Coronary artery (tissue), 2 donors: ENCODE measurements around the gene RAB30.
"Not testable (repeated sequence)": the region's sequence is repeated elsewhere in the genome, so short reads cannot be mapped to it uniquely, and the experiment has no call there.

ENCODE experiments used
- DNase-seq: peaks from one replicate; pipeline ENCODE4 v3.0.0-alpha.2; 2017; ENCODE audit warnings: low spot score
- H3K27ac ChIP-seq, 2 donors: fragments of 200-600 bp; sonication (generic); one replicate each; pipeline ENCODE4 v1.5.1; 2016 to 2019
- H3K4me3 ChIP-seq: fragments of 200-600 bp; sonication (generic); 2 replicates; pipeline ENCODE4 v1.5.1; 2016; ENCODE audit warnings: mild to moderate bottlenecking, moderate library complexity
- TF ChIP-seq, protein P1 (sequence below): fragments of 200-600 bp; sonication (generic); IDR thresholded peaks from one replicate; pipeline ENCODE4 v1.5.1; 2019; ENCODE audit warnings: antibody characterized with exemption

The RAB30 gene

DNA sequence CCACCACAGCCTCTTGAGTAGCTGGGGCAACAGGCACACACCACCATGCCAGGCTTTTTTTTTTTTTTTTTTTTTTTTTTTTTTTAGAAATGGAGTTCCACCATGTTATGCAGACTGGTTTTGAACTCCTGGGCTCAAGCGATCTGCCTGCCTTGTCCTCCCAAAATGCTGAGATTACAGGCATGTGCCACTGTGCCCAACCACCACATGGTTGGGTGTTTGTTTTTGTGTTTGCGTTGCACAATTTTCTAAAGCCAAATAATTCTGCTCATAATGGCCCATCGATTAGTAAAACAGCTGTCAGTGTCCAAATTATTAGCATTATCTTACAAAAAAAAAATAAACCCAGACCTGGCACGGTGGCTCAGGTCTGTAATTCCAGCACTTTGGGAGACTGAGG, 104.3 kb downstream of the RAB30 start:
- no peak for DNase-seq
- TF ChIP-seq, protein P1, sequence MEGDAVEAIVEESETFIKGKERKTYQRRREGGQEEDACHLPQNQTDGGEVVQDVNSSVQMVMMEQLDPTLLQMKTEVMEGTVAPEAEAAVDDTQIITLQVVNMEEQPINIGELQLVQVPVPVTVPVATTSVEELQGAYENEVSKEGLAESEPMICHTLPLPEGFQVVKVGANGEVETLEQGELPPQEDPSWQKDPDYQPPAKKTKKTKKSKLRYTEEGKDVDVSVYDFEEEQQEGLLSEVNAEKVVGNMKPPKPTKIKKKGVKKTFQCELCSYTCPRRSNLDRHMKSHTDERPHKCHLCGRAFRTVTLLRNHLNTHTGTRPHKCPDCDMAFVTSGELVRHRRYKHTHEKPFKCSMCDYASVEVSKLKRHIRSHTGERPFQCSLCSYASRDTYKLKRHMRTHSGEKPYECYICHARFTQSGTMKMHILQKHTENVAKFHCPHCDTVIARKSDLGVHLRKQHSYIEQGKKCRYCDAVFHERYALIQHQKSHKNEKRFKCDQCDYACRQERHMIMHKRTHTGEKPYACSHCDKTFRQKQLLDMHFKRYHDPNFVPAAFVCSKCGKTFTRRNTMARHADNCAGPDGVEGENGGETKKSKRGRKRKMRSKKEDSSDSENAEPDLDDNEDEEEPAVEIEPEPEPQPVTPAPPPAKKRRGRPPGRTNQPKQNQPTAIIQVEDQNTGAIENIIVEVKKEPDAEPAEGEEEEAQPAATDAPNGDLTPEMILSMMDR, result no peak
- no peak overlapping the region for H3K4me3 ChIP-seq
- H3K27ac ChIP-seq, result no peak overlapping the region

DNA sequence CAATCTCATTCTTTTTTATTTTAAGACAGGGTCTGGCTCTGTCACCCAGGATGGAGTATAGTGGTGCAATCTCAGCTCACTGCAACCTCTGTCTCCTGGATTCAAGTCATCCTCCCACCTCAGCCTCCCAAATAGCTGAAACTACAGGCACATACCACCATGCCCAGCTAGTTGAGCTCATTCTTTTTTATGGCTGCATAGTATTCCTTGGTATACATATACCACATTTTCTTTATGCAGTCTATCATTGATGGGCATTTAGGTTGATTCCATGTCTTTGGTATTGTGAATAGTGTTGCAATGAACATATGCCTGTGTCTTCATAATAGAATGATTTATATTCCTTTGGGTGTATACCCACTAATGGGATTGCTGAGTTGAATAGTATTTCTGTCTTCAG, 109.7 kb downstream of the RAB30 start:
- H3K27ac ChIP-seq, DNase-seq, H3K4me3 ChIP-seq: not testable (repeated sequence)

DNA sequence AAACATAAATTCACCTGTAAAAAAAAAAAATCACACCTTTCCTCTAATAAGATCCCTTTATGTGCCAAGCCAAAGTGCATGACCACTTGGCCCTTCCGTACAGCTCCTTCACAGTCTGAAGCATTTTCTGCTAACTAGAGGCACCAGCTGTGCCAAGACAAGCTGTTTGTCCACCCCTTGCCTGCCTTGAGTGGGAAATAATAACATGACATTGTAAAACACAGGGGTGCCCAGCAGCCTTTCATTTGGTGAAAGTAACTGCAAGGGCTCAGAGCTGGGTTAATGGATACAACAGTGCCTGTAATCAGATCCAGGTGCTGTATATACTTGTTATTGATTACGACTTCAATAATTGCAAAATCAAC, 110.9 kb downstream of the RAB30 start:
- Histone ChIP-seq H3K4me3 (no peak overlapping the region), H3K27ac (no peak overlapping the region)
- TF ChIP-seq, protein P1, result no peak
- no peak for DNase-seq

GRCh38 chr11:82959987-82960778, 111.5 kb downstream of the RAB30 start:
- Histone ChIP-seq H3K4me3 (no peak overlapping the region), H3K27ac (no peak overlapping the region)
- DNase-seq, result no peak
- TF ChIP-seq, protein P1, result no peak

DNA sequence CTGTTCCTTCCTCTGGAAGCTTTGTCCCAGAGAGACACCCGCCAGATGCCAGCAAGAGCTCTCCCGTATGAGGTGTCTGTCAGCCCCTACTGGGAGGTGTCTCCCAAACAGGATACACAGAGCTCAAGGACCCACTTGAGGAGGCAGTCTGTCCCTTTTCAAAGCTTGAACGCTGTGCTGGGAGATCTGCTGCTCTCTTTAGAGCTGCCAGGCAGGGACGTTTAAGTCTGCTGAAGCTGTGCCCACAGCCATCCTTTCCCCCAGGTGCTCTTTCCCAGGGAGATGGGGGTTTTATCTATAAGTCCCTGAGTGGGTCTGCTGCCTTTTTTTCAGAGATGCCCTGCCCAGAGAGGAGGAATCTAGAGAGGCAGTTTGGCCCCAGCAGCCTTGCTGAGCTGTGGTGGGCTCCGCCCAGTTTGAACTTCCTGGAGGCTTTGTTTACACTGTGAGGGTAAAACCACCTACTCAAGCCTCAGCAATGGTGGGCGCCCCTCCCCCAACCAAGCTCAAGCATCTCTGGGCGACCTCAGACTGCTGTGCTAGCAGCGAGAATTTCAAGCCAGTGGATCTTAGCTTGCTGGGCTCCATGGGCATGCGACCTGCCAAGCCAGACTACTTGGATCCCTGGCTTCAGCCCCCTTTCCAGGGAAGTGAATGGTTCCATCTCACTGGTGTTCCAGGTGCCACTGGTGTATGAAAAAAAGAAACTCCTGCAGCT, 115.8 kb downstream of the RAB30 start:
- not testable (repeated sequence) for H3K27ac ChIP-seq, DNase-seq, H3K4me3 ChIP-seq

DNA sequence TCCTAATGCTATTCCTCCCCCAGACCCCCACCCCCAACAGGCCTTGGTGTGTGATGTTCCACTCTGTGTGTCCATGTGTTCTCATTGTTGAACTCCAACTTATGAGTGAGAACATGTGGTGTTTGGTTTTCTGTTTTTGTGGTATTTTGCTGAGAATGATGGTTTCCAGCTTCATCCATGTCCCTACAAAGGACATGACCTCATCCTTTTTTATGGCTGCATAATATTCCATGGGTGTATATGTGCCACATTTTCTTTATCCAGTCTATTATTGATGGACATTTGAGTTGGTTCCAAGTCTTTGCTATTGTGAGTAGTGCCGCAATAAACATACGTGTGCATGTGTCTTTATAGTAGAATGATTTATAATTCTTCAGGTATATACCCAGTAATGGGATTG, 121.2 kb downstream of the RAB30 start:
- not testable (repeated sequence) for DNase-seq, H3K27ac ChIP-seq, H3K4me3 ChIP-seq

- DNase-seq, result no peak
- TF ChIP-seq, protein P1, result no peak
- Histone ChIP-seq H3K27ac (no peak overlapping the region), H3K4me3 (no peak overlapping the region)
Measured at GRCh38 chr11:82949352-82949751, 122.3 kb downstream of the RAB30 start.

DNA sequence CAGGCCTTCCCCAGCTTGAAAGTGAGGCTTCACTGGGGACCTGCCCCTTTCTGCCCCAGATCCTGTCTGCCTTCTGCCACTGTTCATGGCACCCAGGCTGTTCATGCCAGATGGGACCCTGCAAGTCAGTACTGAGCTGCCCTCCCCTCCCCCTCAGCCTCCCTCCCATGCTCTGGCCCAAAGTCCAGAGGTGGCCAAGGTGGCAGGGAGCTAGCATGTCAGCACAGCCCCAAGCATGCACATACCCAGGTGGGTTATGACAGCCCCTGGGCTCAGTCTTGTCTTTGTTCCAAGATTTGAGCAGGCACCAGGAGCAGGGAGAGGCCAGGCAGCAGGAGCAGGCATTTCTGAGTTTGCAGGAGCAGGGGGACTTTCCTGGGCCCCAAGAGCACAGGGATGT, 126.0 kb downstream of the RAB30 start:
- no peak overlapping the region for H3K27ac ChIP-seq
- H3K4me3 ChIP-seq, result no peak overlapping the region
- DNase-seq, result no peak
- TF ChIP-seq, protein P1, result no peak

- DNase-seq, H3K27ac ChIP-seq, H3K4me3 ChIP-seq: not testable (repeated sequence)
Measured at GRCh38 chr11:82945041-82945440, 126.7 kb downstream of the RAB30 start.
